ENCODE data around the gene CAPN13. TPM values are rescaled to one million over a fixed set of nuclear protein-coding genes. Genes with fewer than 3 reads are reported as not detected.

The CAPN13 gene
- total RNA-seq, 4 donors from 2014 or later, result 0.12 TPM; not detected in 3

GRCh38 chr2:30777661-30778505 is 29.4 kb downstream of the CAPN13 start:
- WGBS, 2 donors (ENCODE audit: low coverage in 1 of 2), result 66% methylated on average over 8 to 11 of the region's 12 CpGs
- no peak overlapping the region for H3K4me3 ChIP-seq
- H3K27ac ChIP-seq, result no peak overlapping the region
- ATAC-seq, result no peak
- TF ChIP-seq POLR2A (IDR thresholded peaks at IDR 0.05) (no peak), POLR2AphosphoS5 (IDR thresholded peaks at IDR 0.05) (no peak)
- no peaks in the 10 kb centered on the region for H3K4me1 ChIP-seq
- no peaks in the 10 kb centered on the region for H3K9me3 ChIP-seq
- no peaks in the 10 kb centered on the region for H3K36me3 ChIP-seq
- peaks cover 20% of the 10 kb centered on the region for H3K27me3 ChIP-seq

GRCh38 chr2:30776831-30777635 is 30.2 kb downstream of the CAPN13 start:
- H3K4me1 ChIP-seq, result no peaks in the 10 kb centered on the region
- 54% methylated on average over 7 of the region's 9 CpGs for WGBS, 2 donors (ENCODE audit: low coverage in 1 of 2)
- H3K27me3 ChIP-seq, result peaks cover 24% of the 10 kb centered on the region
- no peak for ATAC-seq
- no peaks in the 10 kb centered on the region for H3K9me3 ChIP-seq
- no peak for TF ChIP-seq POLR2A (IDR thresholded peaks at IDR 0.05)
- no peak for TF ChIP-seq POLR2AphosphoS5 (IDR thresholded peaks at IDR 0.05)
- TF ChIP-seq, protein P1, sequence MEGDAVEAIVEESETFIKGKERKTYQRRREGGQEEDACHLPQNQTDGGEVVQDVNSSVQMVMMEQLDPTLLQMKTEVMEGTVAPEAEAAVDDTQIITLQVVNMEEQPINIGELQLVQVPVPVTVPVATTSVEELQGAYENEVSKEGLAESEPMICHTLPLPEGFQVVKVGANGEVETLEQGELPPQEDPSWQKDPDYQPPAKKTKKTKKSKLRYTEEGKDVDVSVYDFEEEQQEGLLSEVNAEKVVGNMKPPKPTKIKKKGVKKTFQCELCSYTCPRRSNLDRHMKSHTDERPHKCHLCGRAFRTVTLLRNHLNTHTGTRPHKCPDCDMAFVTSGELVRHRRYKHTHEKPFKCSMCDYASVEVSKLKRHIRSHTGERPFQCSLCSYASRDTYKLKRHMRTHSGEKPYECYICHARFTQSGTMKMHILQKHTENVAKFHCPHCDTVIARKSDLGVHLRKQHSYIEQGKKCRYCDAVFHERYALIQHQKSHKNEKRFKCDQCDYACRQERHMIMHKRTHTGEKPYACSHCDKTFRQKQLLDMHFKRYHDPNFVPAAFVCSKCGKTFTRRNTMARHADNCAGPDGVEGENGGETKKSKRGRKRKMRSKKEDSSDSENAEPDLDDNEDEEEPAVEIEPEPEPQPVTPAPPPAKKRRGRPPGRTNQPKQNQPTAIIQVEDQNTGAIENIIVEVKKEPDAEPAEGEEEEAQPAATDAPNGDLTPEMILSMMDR (IDR thresholded peaks at IDR 0.05), result no peak
- no peak for TF ChIP-seq EP300 (IDR thresholded peaks at IDR 0.05)
- H3K27ac ChIP-seq, result no peak overlapping the region
- H3K4me3 ChIP-seq, result no peak overlapping the region
- no peaks in the 10 kb centered on the region for H3K36me3 ChIP-seq

DNA sequence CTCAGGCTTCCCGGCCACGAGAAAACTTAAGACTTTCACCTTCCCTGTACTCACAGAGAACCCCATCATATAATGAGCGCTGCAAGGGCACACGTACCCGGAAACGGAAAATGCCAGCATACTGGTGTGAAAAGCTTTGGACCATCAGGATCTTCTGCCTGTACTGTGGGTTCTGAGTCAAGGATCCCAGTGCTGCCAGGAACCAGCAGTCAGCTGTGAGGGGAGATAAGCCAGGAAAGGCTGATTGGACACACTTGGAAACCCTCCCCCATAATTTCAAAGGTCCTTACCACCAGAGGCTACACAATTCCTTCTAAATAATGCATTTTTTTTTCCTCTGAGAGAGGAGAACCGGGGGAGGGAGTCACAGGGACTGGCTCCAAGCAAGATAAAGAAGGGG is 31.4 kb downstream of the CAPN13 start:
- no peak for ATAC-seq
- no peaks in the 10 kb centered on the region for H3K36me3 ChIP-seq
- no peak for TF ChIP-seq POLR2AphosphoS5 (IDR thresholded peaks at IDR 0.05)
- TF ChIP-seq, protein P1 (IDR thresholded peaks at IDR 0.05), result no peak
- no peak for TF ChIP-seq POLR2A (IDR thresholded peaks at IDR 0.05)
- no peak for TF ChIP-seq EP300 (IDR thresholded peaks at IDR 0.05)
- peaks cover 34% of the 10 kb centered on the region for H3K27me3 ChIP-seq
- WGBS, 2 donors (ENCODE audit: low coverage in 1 of 2), result 57 to 58% methylated on average over 4 to 7 of the region's 7 CpGs
- H3K4me1 ChIP-seq, result no peaks in the 10 kb centered on the region
- H3K4me3 ChIP-seq, result no peak overlapping the region
- H3K27ac ChIP-seq, result no peak overlapping the region
- no peaks in the 10 kb centered on the region for H3K9me3 ChIP-seq

GRCh38 chr2:30772021-30772705 is 35.1 kb downstream of the CAPN13 start:
- Histone ChIP-seq H3K27ac (no peak overlapping the region), H3K9me3 (no peaks in the 10 kb centered on the region), H3K4me1 (no peaks in the 10 kb centered on the region), H3K36me3 (no peaks in the 10 kb centered on the region), H3K27me3 (peaks cover 52% of the 10 kb centered on the region), H3K4me3 (no peak overlapping the region)
- WGBS, 2 donors (ENCODE audit: low coverage in 1 of 2), result 90% methylated on average over 1 to 3 of the region's 3 CpGs
- TF ChIP-seq, protein P1 (IDR thresholded peaks at IDR 0.05), result no peak
- TF ChIP-seq POLR2AphosphoS5 (IDR thresholded peaks at IDR 0.05) (no peak), EP300 (IDR thresholded peaks at IDR 0.05) (no peak), POLR2A (IDR thresholded peaks at IDR 0.05) (no peak)
- ATAC-seq, result no peak
